H1 (cell line): Measurements from ENCODE around the gene PTAR1. TPM values are rescaled to one million over a fixed set of nuclear protein-coding genes. Genes with fewer than 3 reads are reported as not detected.

ENCODE experiments used
- CREB1 ChIP-seq: IDR thresholded peaks from 2 replicates; pipeline ENCODE4 v1.6.1; 2012; ENCODE audit warnings: inconsistent platforms
- JUN ChIP-seq: IDR thresholded peaks from 2 replicates; pipeline ENCODE4 v1.6.1; 2011; ENCODE audit warnings: low read depth, mild to moderate bottlenecking, improper control_type of control experiment, low read length
- KDM4A ChIP-seq: IDR thresholded peaks from one replicate; pipeline ENCODE4 v1.7.1; 2012; ENCODE audit warnings: low read depth, mild to moderate bottlenecking, moderate library complexity, low read length, inconsistent platforms; ENCODE audit not compliant: severe bottlenecking
- MAFK ChIP-seq: IDR thresholded peaks from 2 replicates; pipeline ENCODE4 v1.6.1; 2012; ENCODE audit warnings: low read depth, mild to moderate bottlenecking, improper control_type of control experiment, low read length
- RNF2 ChIP-seq: fragments of 200-900, 300-1000 bp; sonication (generic); IDR thresholded peaks from 2 replicates; pipeline ENCODE4 v1.7.1; 2016; ENCODE audit warnings: borderline replicate concordance, low read depth, mild to moderate bottlenecking, antibody characterized with exemption, low read length; ENCODE audit not compliant: poor library complexity, severe bottlenecking; ENCODE audit errors: missing control alignments
- SAP30 ChIP-seq: fragments of 300-600 bp; sonication (generic); IDR thresholded peaks from 2 replicates; pipeline ENCODE4 v1.7.1; 2012; ENCODE audit warnings: low read length, moderate library complexity, mild to moderate bottlenecking, inconsistent platforms; ENCODE audit not compliant: insufficient read depth, insufficient replicate concordance
- TEAD4 ChIP-seq: IDR thresholded peaks from 2 replicates; pipeline ENCODE4 v1.6.1; 2012; ENCODE audit warnings: low read depth, low read length, inconsistent platforms, mixed read lengths
- polyA plus RNA-seq, 7 experiments: library from polyadenylated mRNA; depleted of rRNA in 3 of 7; stranded (reverse) in 5 of 7; unstranded in 2 of 7; fragments of >200 nt in 5 of 7; fragments of 200-250 nt in 2 of 7; gene quantifications; 1 replicate in 5 of 7; 2 replicates in 1 of 7; 4 replicates in 1 of 7; pipeline versions ENCODE4 v1.2.1 to v1.2.3, GENCODE V29; 2011 to 2013; ENCODE audit warnings: missing spikeins in 2 of 7, mixed read lengths in 2 of 7
- total RNA-seq: library from RNA; stranded (reverse); fragmentation: NEBNext Ultra II Directional; extraction: Animal tissue kit (Norgen Biotek cat#: 25700); gene quantifications from 2 replicates; pipeline ENCODE4 v1.2.1, GENCODE V29; 2021

PTAR1 gene
- total and polyA plus RNA-seq, 2 of the 8 experiments (the other 6 are each of a cell fraction or from before 2014, with no cell fraction given): 19.5 to 84.9 TPM

GRCh38 chr9:69805962-69806515, 46.2 kb upstream of the PTAR1 start (continued):
- no peak for TF ChIP-seq RNF2
- TF ChIP-seq TEAD4: no peak
- TF ChIP-seq JUN: no peak
- no peak for TF ChIP-seq MAFK
- TF ChIP-seq SAP30: no peak
- no peak for TF ChIP-seq CREB1
- no peak for TF ChIP-seq KDM4A
